Stimulated activated CD4-positive, alpha-beta T cell treated with anti-CD3 and anti-CD28 coated beads, TNF-alpha, amount 100 ng/mL, for 4 hours (primary cell): ENCODE results near the gene ANXA11.

Experiments
- DNase-seq, 3 experiments: peaks; one replicate each; pipeline ENCODE4 v3.0.0-alpha.2; 2020; ENCODE audit warnings: low read depth in 3 of 3

ANXA11 gene

DNA sequence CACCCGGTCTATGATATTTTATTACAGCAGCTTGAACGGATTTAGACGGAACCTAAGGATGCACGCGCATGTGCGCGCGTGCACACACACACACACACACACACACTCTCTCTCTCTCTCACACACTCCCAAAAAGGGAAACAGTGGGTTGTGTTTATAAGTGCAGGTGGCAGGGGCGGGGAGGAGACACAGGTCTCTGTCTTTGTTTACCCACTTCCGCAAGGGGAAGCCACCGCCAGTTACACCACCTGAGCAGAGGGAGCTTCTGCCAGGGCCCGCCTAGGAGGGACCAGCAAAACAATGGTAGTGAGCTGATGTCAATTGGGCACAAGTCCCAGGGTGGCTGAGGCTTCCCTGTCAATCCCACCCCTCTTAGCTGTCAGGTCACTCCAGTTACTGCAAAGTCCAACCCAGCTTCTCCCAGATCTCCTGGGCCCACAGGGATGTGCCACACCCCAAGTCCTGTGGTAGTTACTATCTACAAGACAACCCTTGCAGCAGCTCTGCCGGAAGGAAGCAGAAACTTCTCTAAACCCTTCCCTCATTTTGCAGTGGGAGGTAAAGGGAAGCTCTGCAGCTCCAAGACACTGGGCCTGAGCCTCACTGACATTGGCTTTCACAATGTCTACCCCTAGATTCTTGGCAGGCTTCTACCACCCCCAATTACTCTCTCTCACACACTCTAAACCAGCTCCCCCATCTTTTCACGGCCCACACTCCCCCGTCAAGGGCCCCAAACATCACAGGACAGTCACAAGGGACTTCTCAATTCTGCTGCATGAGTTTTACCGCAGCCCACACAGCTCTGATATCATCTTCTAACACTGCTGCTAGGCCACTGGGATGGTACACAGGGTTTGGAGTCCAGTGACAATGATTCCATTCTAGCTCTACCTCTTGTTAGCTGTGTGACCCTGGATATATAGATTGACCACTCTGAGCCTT, 17.6 kb downstream of the ANXA11 start:
- peak in 2 of 3 experiments; percentile 38 to 49 for DNase-seq

- DNase-seq = no peak
These were observed 18.3 kb downstream of the ANXA11 start for GRCh38 chr10:80187060-80187459.

- no peak for DNase-seq
These were observed 18.8 kb downstream of the ANXA11 start for GRCh38 chr10:80186364-80187012.

DNA sequence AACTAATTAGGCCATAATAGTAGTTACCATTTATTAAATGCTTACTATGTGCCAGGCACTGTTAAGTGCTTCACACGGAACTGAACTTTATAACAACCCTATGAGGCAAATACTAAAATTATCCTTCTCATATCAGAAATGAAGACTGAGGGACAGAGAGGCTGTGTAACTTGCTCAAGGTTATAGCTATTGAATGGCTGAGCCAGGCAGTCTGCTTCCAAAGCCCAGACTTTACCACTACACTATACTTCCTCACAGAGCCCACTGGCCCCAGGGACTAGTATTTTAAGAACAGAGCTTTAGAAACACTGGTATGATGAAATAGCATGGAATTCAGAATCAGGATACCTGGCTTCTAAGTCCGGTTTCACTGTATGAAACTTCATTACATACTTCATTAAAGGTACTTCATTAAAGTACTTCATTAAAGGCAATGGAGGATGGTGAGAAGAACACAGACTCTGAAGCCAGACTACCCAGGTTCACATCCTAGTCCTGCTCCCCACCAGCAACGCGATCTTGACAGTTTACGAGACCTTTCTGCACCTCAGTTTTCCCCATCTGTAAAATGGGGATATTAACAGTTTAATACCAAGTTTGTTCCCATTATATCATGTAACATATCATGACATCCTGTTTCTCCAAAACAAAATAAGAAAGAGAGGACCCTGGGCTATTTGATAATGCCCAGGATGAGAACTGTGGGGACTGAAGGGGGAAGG, 19.6 kb downstream of the ANXA11 start:
- DNase-seq = no peak

DNA sequence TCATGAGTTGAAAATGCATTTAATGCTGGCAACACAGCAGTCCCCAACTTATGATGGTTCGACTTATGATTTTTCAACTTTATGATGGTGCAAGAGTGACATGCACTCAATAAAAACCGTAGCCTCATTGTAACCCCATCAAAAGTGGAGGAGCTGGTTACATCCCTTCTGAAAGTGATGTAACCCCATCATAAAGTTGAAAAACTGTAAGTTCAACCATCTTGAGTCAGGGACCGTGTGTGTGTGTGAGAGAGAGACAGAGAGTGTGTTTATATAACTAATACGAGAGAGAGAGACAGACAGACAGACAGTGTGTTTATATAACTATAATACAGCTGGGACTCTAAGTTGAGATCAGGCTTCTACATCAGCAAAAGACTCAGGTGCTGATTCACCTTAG, 21.0 kb downstream of the ANXA11 start:
- DNase-seq = no peak

DNA sequence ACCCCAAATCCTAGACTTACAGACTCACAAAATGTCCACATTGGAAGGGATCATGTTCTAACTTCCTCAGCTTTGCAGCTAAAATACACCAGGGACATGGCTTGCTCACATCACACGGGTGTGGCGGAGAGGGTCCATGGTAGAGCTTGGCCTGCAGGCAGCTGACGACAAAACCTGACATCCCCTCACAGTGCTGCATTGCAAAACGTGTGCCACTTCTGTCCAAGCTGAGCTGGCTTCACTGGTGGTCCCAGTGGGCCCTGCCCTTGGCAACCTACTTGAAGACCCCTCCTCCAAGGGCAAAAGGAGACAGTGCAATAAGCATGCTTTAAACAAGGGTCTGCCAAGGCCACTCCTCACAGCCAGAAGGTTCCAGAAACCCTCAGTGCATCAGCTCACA, 21.9 kb downstream of the ANXA11 start:
- DNase-seq = no peak

DNA sequence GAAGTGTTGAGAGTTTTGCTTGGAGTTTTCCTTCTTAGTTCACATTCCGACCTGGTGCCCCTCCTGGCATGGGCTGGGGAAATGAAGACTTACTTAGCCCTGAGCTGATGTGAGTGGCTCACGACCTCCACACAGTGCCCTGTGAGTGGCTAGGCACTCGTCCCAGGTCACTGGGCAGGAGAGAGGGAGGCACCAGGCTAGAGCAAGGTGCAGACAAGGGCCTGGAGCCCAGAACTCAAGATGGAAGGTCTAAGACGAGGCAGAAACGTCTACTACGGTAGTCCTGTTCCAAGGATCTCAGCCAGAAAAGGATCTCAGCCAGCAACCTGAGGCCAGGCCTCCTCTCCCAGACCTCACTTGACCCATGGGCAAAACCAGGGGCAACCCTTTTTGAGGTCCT, 22.4 kb downstream of the ANXA11 start:
- DNase-seq = no peak

GRCh38 chr10:80177781-80178636, 27.3 kb downstream of the ANXA11 start:
- no peak for DNase-seq

- no peak for DNase-seq
These were observed 28.8 kb downstream of the ANXA11 start for GRCh38 chr10:80176526-80176925.

- no peak for DNase-seq
These were observed 30.5 kb downstream of the ANXA11 start for GRCh38 chr10:80174641-80175395.

- DNase-seq = no peak
These were observed 31.9 kb downstream of the ANXA11 start for GRCh38 chr10:80173466-80173865.

- DNase-seq = no peak
These were observed 32.4 kb downstream of the ANXA11 start for GRCh38 chr10:80172896-80173295.

- no peak for DNase-seq
These were observed 34.1 kb downstream of the ANXA11 start for GRCh38 chr10:80171248-80171660.

DNA sequence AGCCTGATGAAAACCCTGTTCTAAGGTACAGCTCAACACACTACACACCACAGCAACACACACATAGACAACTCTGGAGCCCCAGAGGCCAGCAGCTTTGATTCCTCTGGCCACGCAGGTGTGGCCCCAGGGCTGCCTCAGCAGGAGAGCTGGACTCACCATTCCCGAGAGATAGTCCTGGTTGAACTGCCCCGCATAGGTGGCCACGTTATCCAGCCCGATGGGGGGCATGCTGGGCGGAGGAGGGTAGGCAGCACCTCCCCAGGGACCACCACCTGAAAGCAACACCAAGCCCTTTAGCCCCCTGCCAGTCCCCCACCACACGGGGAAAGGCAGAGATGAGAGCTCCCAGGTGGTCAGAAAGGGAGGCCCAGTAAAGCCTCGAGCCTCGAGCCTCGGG, 34.7 kb downstream of the ANXA11 start:
- no peak for DNase-seq

DNA sequence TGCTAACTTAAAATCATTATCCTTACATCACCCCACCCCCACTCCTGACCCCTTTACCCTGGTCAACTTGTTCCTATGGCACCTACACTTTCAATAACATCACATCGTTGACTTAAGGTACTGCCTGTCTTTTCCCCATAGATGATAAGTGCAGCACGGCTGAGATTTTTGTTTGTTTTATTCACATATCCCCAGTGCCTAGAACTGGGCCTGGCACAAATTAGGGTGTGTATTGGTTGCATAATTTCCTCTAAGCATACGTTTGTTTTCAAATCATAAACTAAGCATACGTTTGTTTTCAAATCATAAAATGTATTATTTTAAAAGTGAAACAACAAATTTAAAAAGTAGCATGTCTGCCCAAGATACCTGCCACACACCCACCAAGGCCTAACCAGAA, 35.3 kb downstream of the ANXA11 start:
- DNase-seq = no peak

GRCh38 chr10:80168679-80169380, 36.5 kb downstream of the ANXA11 start:
- DNase-seq = no peak

DNA sequence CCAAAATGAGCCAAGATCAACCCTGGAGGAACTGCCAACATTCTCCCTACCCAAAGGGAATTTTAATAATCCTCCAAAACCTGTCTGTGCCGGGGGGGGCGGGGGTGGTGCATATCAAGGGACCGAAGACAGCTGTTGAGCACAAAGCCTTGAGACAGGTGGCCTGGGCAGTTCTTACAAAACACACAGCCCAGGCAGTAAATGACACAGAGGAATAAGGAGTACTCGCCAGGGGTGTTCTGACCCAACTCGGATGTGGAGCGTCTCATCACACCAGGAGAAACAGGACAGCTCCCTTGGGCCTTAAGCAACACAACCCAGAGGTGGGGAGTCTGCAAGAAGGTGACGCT, 37.2 kb downstream of the ANXA11 start:
- DNase-seq = no peak

- no peak for DNase-seq
These were observed 37.7 kb downstream of the ANXA11 start for GRCh38 chr10:80167471-80168161.

- no peak for DNase-seq
These were observed 38.5 kb downstream of the ANXA11 start for GRCh38 chr10:80166581-80167470.
